KOPT-K1 (cell line): ENCODE data around the gene TENT4A.

Experiments used
- H3K27ac ChIP-seq: fragments of 200-600 bp; sonication (generic); 2 replicates; pipeline ENCODE4 v1.5.1; 2016; ENCODE audit warnings: antibody characterized with exemption, mild to moderate bottlenecking, low read depth, low read length; ENCODE audit not compliant: poor library complexity, severe bottlenecking
- H3K36me3 ChIP-seq: fragments of 200-600 bp; sonication (generic); 2 replicates; pipeline ENCODE4 v1.5.1; 2017; ENCODE audit warnings: antibody characterized with exemption, mild to moderate bottlenecking, low read length, moderate library complexity; ENCODE audit not compliant: insufficient read depth
- H3K9me3 ChIP-seq: fragments of 200-600 bp; sonication (generic); 2 replicates; pipeline ENCODE4 v1.5.1; 2017; ENCODE audit warnings: antibody characterized with exemption, low read length, mild to moderate bottlenecking; ENCODE audit not compliant: insufficient read depth, poor library complexity, severe bottlenecking

Gene TENT4A

GRCh38 chr5:6710070-6710469, 3.2 kb upstream of the TENT4A start:
- Histone ChIP-seq H3K36me3 (no peaks in the 10 kb centered on the region), H3K27ac (no peak overlapping the region), H3K9me3 (no peaks in the 10 kb centered on the region)

GRCh38 chr5:6710551-6711318, 2.5 kb upstream of the TENT4A start:
- Histone ChIP-seq H3K9me3 (no peaks in the 10 kb centered on the region), H3K36me3 (no peaks in the 10 kb centered on the region), H3K27ac (no peak overlapping the region)

GRCh38 chr5:6711409-6712141, 1.7 kb upstream of the TENT4A start:
- no peaks in the 10 kb centered on the region for H3K9me3 ChIP-seq
- H3K36me3 ChIP-seq: peaks cover 7% of the 10 kb centered on the region; the same call in 1 of the 2 replicates
- peak overlapping the region; percentile 94 for H3K27ac ChIP-seq

GRCh38 chr5:6712142-6712576, 1.1 kb upstream of the TENT4A start:
- no peaks in the 10 kb centered on the region for H3K9me3 ChIP-seq
- H3K27ac ChIP-seq: peak overlapping the region; percentile 94
- peaks cover 13% of the 10 kb centered on the region for H3K36me3 ChIP-seq

- Histone ChIP-seq H3K27ac (peak overlapping the region; percentile 94), H3K36me3 (peaks cover 18% of the 10 kb centered on the region), H3K9me3 (no peaks in the 10 kb centered on the region)
Observed at GRCh38 chr5:6712577-6713273, 507 bp upstream of the TENT4A start.

- Histone ChIP-seq H3K27ac (peak overlapping the region; percentile 55), H3K9me3 (no peaks in the 10 kb centered on the region)
Observed at GRCh38 chr5:6714226-6715041, 1.2 kb downstream of the TENT4A start.

GRCh38 chr5:6715271-6715670, 2.0 kb downstream of the TENT4A start:
- Histone ChIP-seq H3K9me3 (no peaks in the 10 kb centered on the region), H3K27ac (no peak overlapping the region), H3K36me3 (peaks cover 42% of the 10 kb centered on the region)

More at GRCh38 chr5:6714226-6715041, 1.2 kb downstream of the TENT4A start:
- peaks cover 33% of the 10 kb centered on the region for H3K36me3 ChIP-seq

GRCh38 chr5:6715758-6716628, 2.8 kb downstream of the TENT4A start:
- peaks cover 46% of the 10 kb centered on the region for H3K36me3 ChIP-seq
- peak overlapping the region; percentile 0 for H3K27ac ChIP-seq
- H3K9me3 ChIP-seq: no peaks in the 10 kb centered on the region

- Histone ChIP-seq H3K36me3 (peaks cover 47% of the 10 kb centered on the region), H3K27ac (peak overlapping the region; percentile 0), H3K9me3 (no peaks in the 10 kb centered on the region)
Observed at GRCh38 chr5:6716629-6717149, 3.5 kb downstream of the TENT4A start.

GRCh38 chr5:6717247-6717646, 4.0 kb downstream of the TENT4A start:
- Histone ChIP-seq H3K36me3 (peaks cover 47% of the 10 kb centered on the region), H3K9me3 (no peaks in the 10 kb centered on the region), H3K27ac (no peak overlapping the region)

- Histone ChIP-seq H3K36me3 (peaks cover 47% of the 10 kb centered on the region), H3K27ac (no peak overlapping the region), H3K9me3 (no peaks in the 10 kb centered on the region)
Observed at GRCh38 chr5:6717687-6718086, 4.5 kb downstream of the TENT4A start.

GRCh38 chr5:6718161-6718681, 5.0 kb downstream of the TENT4A start:
- H3K36me3 ChIP-seq: peaks cover 50% of the 10 kb centered on the region

GRCh38 chr5:6718718-6719117, 5.5 kb downstream of the TENT4A start:
- Histone ChIP-seq H3K9me3 (no peaks in the 10 kb centered on the region), H3K27ac (no peak overlapping the region), H3K36me3 (peaks cover 55% of the 10 kb centered on the region)

More at GRCh38 chr5:6718161-6718681, 5.0 kb downstream of the TENT4A start:
- Histone ChIP-seq H3K9me3 (no peaks in the 10 kb centered on the region), H3K27ac (no peak overlapping the region)
